HuH-7.5 (cell line): ENCODE results near the gene OPHN1.

Experiments used
- DNase-seq: peaks from one replicate; pipeline ENCODE4 v3.0.0; 2011; ENCODE audit warnings: low spot score

Gene OPHN1

GRCh38 chrX:68060506-68061205, 372.6 kb downstream of the OPHN1 start:
- DNase-seq, result no peak

- DNase-seq, result no peak
Measured at GRCh38 chrX:68059469-68059868, 373.8 kb downstream of the OPHN1 start.

- no peak for DNase-seq
Measured at GRCh38 chrX:68049466-68049865, 383.8 kb downstream of the OPHN1 start.

GRCh38 chrX:68048774-68049173, 384.5 kb downstream of the OPHN1 start:
- DNase-seq, result no peak

- no peak for DNase-seq
Measured at GRCh38 chrX:68045008-68045577, 388.2 kb downstream of the OPHN1 start.

GRCh38 chrX:68043713-68044438, 389.4 kb downstream of the OPHN1 start:
- no peak for DNase-seq

GRCh38 chrX:68041110-68041509, 392.2 kb downstream of the OPHN1 start:
- no peak for DNase-seq

- no peak for DNase-seq
Measured at GRCh38 chrX:68018248-68019203, 414.8 kb downstream of the OPHN1 start.

GRCh38 chrX:67998540-67998939, 434.8 kb downstream of the OPHN1 start:
- no peak for DNase-seq
